ENCODE results near the gene CTDNEP1. TPM values are rescaled to one million over a fixed set of nuclear protein-coding genes. Genes with fewer than 3 reads are reported as not detected.
A peak's percentile ranks its signal among the peaks of the same experiment; 100 is the strongest.

CTDNEP1 gene
- total RNA-seq, 1 donor from 2014 or later = 103 TPM

DNA sequence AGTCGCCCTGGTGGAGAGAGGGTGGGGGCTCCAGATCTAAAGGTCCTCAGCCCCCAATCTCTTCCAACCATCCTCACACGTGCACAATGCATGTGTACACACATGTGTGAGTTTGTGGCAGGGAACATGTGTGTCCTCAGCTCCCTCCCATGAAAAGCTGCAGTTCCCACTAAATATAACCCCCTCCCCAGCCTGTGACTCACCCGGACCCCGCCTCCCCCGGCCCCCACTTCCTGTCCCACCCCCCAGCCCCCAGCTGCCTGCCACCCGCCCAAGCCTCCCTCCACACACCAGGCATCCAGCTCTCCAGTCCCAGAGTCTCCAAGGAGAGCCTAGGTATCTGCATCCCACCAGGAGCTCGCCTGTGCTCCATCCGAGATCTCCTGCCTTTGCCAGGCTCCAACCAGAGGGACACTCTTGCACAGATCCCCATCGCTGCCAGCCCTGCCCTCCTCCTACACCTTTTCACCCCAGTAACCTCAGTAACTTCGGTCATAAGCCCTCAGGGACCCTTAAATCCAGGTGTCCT lies 35.8 kb downstream of the CTDNEP1 start:
- H3K27me3 Mint-ChIP-seq (ENCODE audit: low read depth, unreplicated experiment) = no peaks in the 10 kb centered on the region
- Histone ChIP-seq H3K36me3 (ENCODE audit: insufficient read depth, low read length) (no peaks in the 10 kb centered on the region), H3K9me3 (ENCODE audit: insufficient read depth, low read depth, low read length) (no peaks in the 10 kb centered on the region), H3K4me1 (ENCODE audit: insufficient read depth, low read length) (peaks cover 44% of the 10 kb centered on the region), H3K79me2 (ENCODE audit: insufficient read depth, low read length) (peaks cover 61% of the 10 kb centered on the region), H4K20me1 (ENCODE audit: insufficient read depth, low read length) (peaks cover 55% of the 10 kb centered on the region), H3K27ac (ENCODE audit: low read depth, low read length) (peak overlapping the region; percentile 73), H3K27me3 (ENCODE audit: insufficient read depth, low read length) (no peaks in the 10 kb centered on the region), H2AFZ (ENCODE audit: low read depth, low read length) (no peak overlapping the region), H3K4me2 (ENCODE audit: low read length) (peak overlapping the region; percentile 92), H3K4me3 (ENCODE audit: insufficient read depth, low read depth, low read length) (peak overlapping the region; percentile 69), H3K9ac (ENCODE audit: low read length) (peak overlapping the region; percentile 79)
- DNase-seq (ENCODE audit: low read depth) (no peak), FAIRE-seq (no peak)
- peaks cover 29% of the 10 kb centered on the region for H3K4me1 Mint-ChIP-seq (ENCODE audit: low read depth, unreplicated experiment)
- no peaks in the 10 kb centered on the region for H3K9me3 Mint-ChIP-seq (ENCODE audit: unreplicated experiment)
- H3K27ac Mint-ChIP-seq (ENCODE audit: unreplicated experiment) = peak overlapping the region; percentile 42
- TF ChIP-seq EZH2 (IDR thresholded peaks at IDR 0.05; ENCODE audit: insufficient read depth, low read length) = no peak
- TF ChIP-seq, protein P1, sequence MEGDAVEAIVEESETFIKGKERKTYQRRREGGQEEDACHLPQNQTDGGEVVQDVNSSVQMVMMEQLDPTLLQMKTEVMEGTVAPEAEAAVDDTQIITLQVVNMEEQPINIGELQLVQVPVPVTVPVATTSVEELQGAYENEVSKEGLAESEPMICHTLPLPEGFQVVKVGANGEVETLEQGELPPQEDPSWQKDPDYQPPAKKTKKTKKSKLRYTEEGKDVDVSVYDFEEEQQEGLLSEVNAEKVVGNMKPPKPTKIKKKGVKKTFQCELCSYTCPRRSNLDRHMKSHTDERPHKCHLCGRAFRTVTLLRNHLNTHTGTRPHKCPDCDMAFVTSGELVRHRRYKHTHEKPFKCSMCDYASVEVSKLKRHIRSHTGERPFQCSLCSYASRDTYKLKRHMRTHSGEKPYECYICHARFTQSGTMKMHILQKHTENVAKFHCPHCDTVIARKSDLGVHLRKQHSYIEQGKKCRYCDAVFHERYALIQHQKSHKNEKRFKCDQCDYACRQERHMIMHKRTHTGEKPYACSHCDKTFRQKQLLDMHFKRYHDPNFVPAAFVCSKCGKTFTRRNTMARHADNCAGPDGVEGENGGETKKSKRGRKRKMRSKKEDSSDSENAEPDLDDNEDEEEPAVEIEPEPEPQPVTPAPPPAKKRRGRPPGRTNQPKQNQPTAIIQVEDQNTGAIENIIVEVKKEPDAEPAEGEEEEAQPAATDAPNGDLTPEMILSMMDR (IDR thresholded peaks at IDR 0.05; ENCODE audit: insufficient read depth, low read depth, low read length) = no peak
- H3K36me3 Mint-ChIP-seq (ENCODE audit: low read depth, unreplicated experiment) = peaks cover 7% of the 10 kb centered on the region
- peak overlapping the region; percentile 84 for H3K4me3 Mint-ChIP-seq (ENCODE audit: unreplicated experiment)

DNA sequence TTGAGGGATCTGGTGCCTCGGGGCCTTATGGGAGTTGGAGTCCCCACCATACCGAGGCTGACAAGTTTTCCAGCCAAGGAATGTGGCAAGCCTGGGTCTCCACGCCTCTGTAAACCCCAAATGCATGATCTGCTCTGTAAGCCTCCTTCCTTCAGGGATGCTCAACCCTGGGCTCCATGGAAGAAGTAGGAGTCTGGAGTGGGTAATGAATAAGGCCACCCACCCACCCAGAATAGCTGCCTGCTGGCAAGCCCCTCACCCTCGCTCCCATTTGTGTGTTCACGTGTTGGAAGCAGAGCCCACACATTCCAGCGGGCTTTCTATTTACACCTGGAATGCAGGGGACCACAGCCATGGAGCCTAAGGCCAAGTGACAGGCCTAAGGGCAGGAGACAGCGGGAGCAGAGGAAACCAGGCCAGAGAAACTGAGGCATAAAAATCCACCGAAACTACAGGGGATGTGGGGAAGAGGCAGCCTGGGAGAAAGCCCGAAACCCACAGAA lies 36.3 kb downstream of the CTDNEP1 start:
- peak overlapping the region; percentile 76 for H3K9ac ChIP-seq (ENCODE audit: low read length)
- FAIRE-seq = peak; percentile 26
- Mint-ChIP-seq H3K27ac (ENCODE audit: unreplicated experiment) (peak overlapping the region; percentile 99), H3K4me3 (ENCODE audit: unreplicated experiment) (peak overlapping the region; percentile 84), H3K27me3 (ENCODE audit: low read depth, unreplicated experiment) (no peaks in the 10 kb centered on the region), H3K36me3 (ENCODE audit: low read depth, unreplicated experiment) (peaks cover 9% of the 10 kb centered on the region), H3K9me3 (ENCODE audit: unreplicated experiment) (no peaks in the 10 kb centered on the region), H3K4me1 (ENCODE audit: low read depth, unreplicated experiment) (peaks cover 32% of the 10 kb centered on the region)
- peaks cover 56% of the 10 kb centered on the region for H4K20me1 ChIP-seq (ENCODE audit: insufficient read depth, low read length)
- peaks cover 61% of the 10 kb centered on the region for H3K79me2 ChIP-seq (ENCODE audit: insufficient read depth, low read length)
- peak overlapping the region; percentile 73 for H3K27ac ChIP-seq (ENCODE audit: low read depth, low read length)
- H3K36me3 ChIP-seq (ENCODE audit: insufficient read depth, low read length) = no peaks in the 10 kb centered on the region
- no peak for TF ChIP-seq EZH2 (IDR thresholded peaks at IDR 0.05; ENCODE audit: insufficient read depth, low read length)
- TF ChIP-seq, protein P1 (IDR thresholded peaks at IDR 0.05; ENCODE audit: insufficient read depth, low read depth, low read length) = no peak
- H3K4me3 ChIP-seq (ENCODE audit: insufficient read depth, low read depth, low read length) = peak overlapping the region; percentile 69
- H3K27me3 ChIP-seq (ENCODE audit: insufficient read depth, low read length) = no peaks in the 10 kb centered on the region
- H2AFZ ChIP-seq (ENCODE audit: low read depth, low read length) = no peak overlapping the region
- no peak for DNase-seq (ENCODE audit: low read depth)
- H3K4me2 ChIP-seq (ENCODE audit: low read length) = peak overlapping the region; percentile 92
- no peaks in the 10 kb centered on the region for H3K9me3 ChIP-seq (ENCODE audit: insufficient read depth, low read depth, low read length)
- peaks cover 39% of the 10 kb centered on the region for H3K4me1 ChIP-seq (ENCODE audit: insufficient read depth, low read length)

All from astrocyte (in vitro differentiated cells and primary cell).